Spleen (tissue), 7 donors: ENCODE results near the gene COL4A2.

ENCODE experiments used
- CTCF ChIP-seq, 11 experiments: fragments of 200-600 bp in 7 of 11; fragments of 450-650 bp in 4 of 11; sonication (generic) in 4 of 11; IDR thresholded peaks in 8 of 11; conservative IDR thresholded peaks in 3 of 11; 1 replicate in 7 of 11; 2 replicates in 4 of 11; pipeline versions ENCODE4 v1.4.0 to v1.8.0; 2016 to 2021; ENCODE audit warnings: antibody characterized with exemption in 11 of 11, inconsistent platforms in 4 of 11, mild to moderate bottlenecking in 1 of 11
- POLR2AphosphoS5 ChIP-seq, 3 donors: sonication (generic); formaldehyde crosslinking; IDR thresholded peaks; one replicate each; pipeline ENCODE4 v1.5.1; 2017; ENCODE audit warnings: antibody characterized with exemption in 3 of 3
- donor health status: DM: no; HTN: no; CAD: no; lungs with moderate emphysema.
- donor health status: DM: no; HTN: no; CAD: no.
- donor health status: DM: no; HTN: no; CAD: no.

GRCh38 chr13:110549795-110550160 lies 242.7 kb downstream of the COL4A2 start:
- TF ChIP-seq CTCF (IDR thresholded peaks at IDR 0.05 in 8 of 11, conservative IDR thresholded peaks at IDR 0.05 in 3 of 11) (no peak), POLR2AphosphoS5 (IDR thresholded peaks at IDR 0.05) (no peak)
